ENCODE data around the gene POLR3E. TPM values are rescaled to one million over a fixed set of nuclear protein-coding genes. Genes with fewer than 3 reads are reported as not detected.
A peak's percentile ranks its signal among the peaks of the same experiment; 100 is the strongest.
"Not testable (repeated sequence)": the region's sequence is repeated elsewhere in the genome, so short reads cannot be mapped to it uniquely, and the experiment has no call there.

Gene POLR3E
- total RNA-seq, 4 donors from 2014 or later, result 34.9 to 55.4 (median 48.3) TPM

GRCh38 chr16:22296225-22297113 lies 740 bp upstream of the POLR3E start:
- TF ChIP-seq POLR2AphosphoS5 (IDR thresholded peaks at IDR 0.05) (no peak), CTCF (IDR thresholded peaks at IDR 0.05) (no peak), POLR2A (IDR thresholded peaks at IDR 0.05) (no peak), EP300 (IDR thresholded peaks at IDR 0.05) (no peak)
- WGBS, 2 donors (ENCODE audit: low coverage in 1 of 2), result 1 to 3% methylated on average over 17 of the region's 17 CpGs
- no peak for ATAC-seq

GRCh38 chr16:22297871-22298733 lies 893 bp downstream of the POLR3E start:
- no peaks in the 10 kb centered on the region for H3K9me3 ChIP-seq
- H3K27ac ChIP-seq, result peak overlapping the region; percentile 85 to 97 (median 96)
- H3K4me1 ChIP-seq, result peaks cover 0 to 39% (median 5%) of the 10 kb centered on the region in 3 donors
- peak; percentile 30 for ATAC-seq
- H3K36me3 ChIP-seq, result peaks cover 0 to 14% of the 10 kb centered on the region in 2 donors
- H3K27me3 ChIP-seq, result no peaks in the 10 kb centered on the region
- TF ChIP-seq POLR2A (IDR thresholded peaks at IDR 0.05) (peak; percentile 20 to 24), EP300 (IDR thresholded peaks at IDR 0.05) (no peak), POLR2AphosphoS5 (IDR thresholded peaks at IDR 0.05) (peak; percentile 80), CTCF (IDR thresholded peaks at IDR 0.05) (peak in 2 of 4 experiments; percentile 12 to 15)
- WGBS, 2 donors (ENCODE audit: low coverage in 1 of 2), result 0 to 1% methylated on average over 7 to 15 of the region's 39 CpGs
- H3K4me3 ChIP-seq, result peak overlapping the region; percentile 91 to 94

More at GRCh38 chr16:22296225-22297113, 740 bp upstream of the POLR3E start:
- peak overlapping the region; percentile 61 to 94 for H3K4me3 ChIP-seq
- no peaks in the 10 kb centered on the region for H3K36me3 ChIP-seq
- peak overlapping the region in 3 of 4 donors; percentile 7 to 97 (median 53) for H3K27ac ChIP-seq
- H3K27me3 ChIP-seq, result no peaks in the 10 kb centered on the region
- H3K4me1 ChIP-seq, result peaks cover 0 to 39% (median 5%) of the 10 kb centered on the region in 3 donors
- H3K9me3 ChIP-seq, result no peaks in the 10 kb centered on the region

- Histone ChIP-seq H3K4me1 (peaks cover 0 to 39% (median 5%) of the 10 kb centered on the region in 3 donors), H3K4me3 (no peak overlapping the region), H3K27ac (peak overlapping the region; percentile 85 to 97 (median 96)), H3K27me3 (no peaks in the 10 kb centered on the region), H3K36me3 (peaks cover 0 to 21% of the 10 kb centered on the region in 2 donors), H3K9me3 (no peaks in the 10 kb centered on the region)
- WGBS, 2 donors (ENCODE audit: low coverage in 1 of 2), result 82% methylated on average over 1 of the region's 1 CpG; no CpG with 5 or more reads in 1 of the 2 donors
- ATAC-seq, result no peak
- no peak for TF ChIP-seq EP300 (IDR thresholded peaks at IDR 0.05)
- TF ChIP-seq CTCF (IDR thresholded peaks at IDR 0.05), result no peak
- no peak for TF ChIP-seq POLR2AphosphoS5 (IDR thresholded peaks at IDR 0.05)
- TF ChIP-seq POLR2A (IDR thresholded peaks at IDR 0.05), result no peak
Measured at GRCh38 chr16:22299036-22299435, 1.8 kb downstream of the POLR3E start.

GRCh38 chr16:22300427-22301071 lies 3.3 kb downstream of the POLR3E start:
- H3K4me1 ChIP-seq, result peaks cover 0 to 39% (median 5%) of the 10 kb centered on the region in 3 donors
- no peak for ATAC-seq
- H3K36me3 ChIP-seq, result peaks cover 0 to 36% of the 10 kb centered on the region in 2 donors
- TF ChIP-seq POLR2A (IDR thresholded peaks at IDR 0.05) (no peak), CTCF (IDR thresholded peaks at IDR 0.05) (peak in 3 of 4 experiments; percentile 35 to 74 (median 57)), EP300 (IDR thresholded peaks at IDR 0.05) (no peak), POLR2AphosphoS5 (IDR thresholded peaks at IDR 0.05) (no peak)
- H3K27ac ChIP-seq, result peak overlapping the region in 2 of 4 donors; percentile 0 to 48
- no peaks in the 10 kb centered on the region for H3K27me3 ChIP-seq
- 21 to 37% methylated on average over 4 to 7 of the region's 8 CpGs for WGBS, 2 donors (ENCODE audit: low coverage in 1 of 2)
- no peak overlapping the region for H3K4me3 ChIP-seq
- H3K9me3 ChIP-seq, result no peaks in the 10 kb centered on the region

- ATAC-seq, H3K9me3 ChIP-seq, H3K27ac ChIP-seq, H3K27me3 ChIP-seq, H3K4me3 ChIP-seq: not testable (repeated sequence)
- H3K4me1 ChIP-seq, result peaks cover 0 to 35% (median 5%) of the 10 kb centered on the region in 3 donors
- WGBS, 2 donors (ENCODE audit: low coverage in 1 of 2), result 88 to 100% methylated on average over 2 to 6 of the region's 7 CpGs
- H3K36me3 ChIP-seq, result peaks cover 0 to 45% of the 10 kb centered on the region in 2 donors
Measured at GRCh38 chr16:22301423-22301822, 4.2 kb downstream of the POLR3E start.

All from gastroesophageal sphincter (tissue), 4 donors.